Suppressor macrophage treated with lipopolysaccharide for 1 hour (primary cell): ENCODE data around the gene PTPRS.
A peak's percentile ranks its signal among the peaks of the same experiment; 100 is the strongest.

Experiments
- DNase-seq, 3 donors: peaks; one replicate each; pipeline ENCODE4 v3.0.0-alpha.2; 2020 to 2022

PTPRS gene

DNA sequence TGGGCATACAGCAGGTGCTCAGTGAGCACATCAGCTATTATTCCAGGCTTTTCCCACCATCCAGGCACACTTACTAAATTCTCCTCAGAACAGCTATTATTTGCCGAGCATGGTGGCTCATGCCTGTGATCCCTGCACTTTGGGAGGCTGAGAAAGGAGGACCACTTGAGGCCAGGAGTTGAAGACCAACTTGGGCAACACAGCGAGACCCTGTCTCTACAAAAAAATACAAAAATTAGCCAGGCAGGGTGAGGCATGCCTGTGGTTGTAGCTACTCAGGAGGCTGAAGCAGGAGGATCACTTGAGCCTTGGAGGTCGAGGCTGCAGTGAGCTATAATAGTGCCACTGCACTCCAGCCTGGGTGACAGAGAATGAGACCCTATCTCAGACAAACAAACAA is 35.4 kb downstream of the PTPRS start:
- no peak for DNase-seq

DNA sequence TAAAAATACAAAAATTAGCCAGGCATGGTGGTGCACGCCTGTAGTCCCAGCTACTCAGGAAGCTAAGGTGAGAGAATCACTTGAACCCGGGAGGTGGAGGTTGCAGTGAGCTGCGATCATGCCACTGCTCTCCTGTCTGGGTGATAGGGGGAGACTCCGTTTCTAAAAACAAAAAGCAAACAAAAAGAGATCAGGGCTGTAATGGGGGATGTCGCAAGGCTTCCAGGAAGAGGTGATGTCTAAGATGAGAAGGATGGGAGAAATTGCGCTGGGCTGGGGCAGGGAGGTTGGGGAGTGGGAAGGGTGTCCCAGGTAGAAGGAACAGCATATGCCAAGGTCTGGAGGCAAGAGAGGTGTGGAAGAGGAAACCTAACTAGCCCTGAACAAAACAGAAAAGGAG is 36.1 kb downstream of the PTPRS start:
- no peak for DNase-seq

DNA sequence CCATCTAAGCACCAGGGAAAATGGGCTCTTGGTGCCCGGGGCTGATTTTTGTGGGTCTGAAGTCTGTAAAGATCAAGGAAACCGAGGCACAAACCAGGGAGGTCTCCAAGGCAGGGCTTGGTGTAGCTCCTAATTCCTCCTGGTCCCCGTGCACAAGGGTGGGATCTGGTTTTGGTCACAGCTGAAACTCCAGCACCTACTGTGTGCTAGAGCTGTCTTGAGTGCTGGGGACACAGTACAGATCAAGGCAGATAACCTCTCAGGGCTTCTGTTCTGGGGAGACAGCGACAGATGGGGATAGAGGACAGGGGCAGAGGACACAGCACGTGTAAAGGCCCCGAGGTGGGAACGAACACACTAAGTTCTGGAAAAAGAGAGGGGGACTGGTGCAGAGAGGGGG is 37.4 kb downstream of the PTPRS start:
- DNase-seq: no peak

DNA sequence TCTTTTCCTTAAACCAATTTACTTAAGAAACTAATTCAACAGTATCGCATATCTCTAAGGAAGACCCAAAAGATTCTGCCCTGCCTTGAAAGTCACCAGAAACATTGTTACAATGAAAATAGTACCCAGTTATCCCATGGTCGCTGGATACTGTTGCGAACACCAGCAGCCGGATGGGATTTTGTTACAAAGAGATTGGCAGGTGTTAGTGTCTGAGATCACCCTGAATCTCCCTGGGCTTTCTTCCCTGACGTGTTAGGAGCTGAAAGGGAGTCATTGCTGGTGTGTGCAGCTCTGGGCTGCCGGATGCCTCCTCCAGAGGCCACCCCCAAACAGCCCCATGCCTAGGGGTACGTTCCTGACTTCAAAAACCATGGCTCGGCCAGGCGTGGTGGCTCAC is 38.2 kb downstream of the PTPRS start:
- DNase-seq: no peak

DNA sequence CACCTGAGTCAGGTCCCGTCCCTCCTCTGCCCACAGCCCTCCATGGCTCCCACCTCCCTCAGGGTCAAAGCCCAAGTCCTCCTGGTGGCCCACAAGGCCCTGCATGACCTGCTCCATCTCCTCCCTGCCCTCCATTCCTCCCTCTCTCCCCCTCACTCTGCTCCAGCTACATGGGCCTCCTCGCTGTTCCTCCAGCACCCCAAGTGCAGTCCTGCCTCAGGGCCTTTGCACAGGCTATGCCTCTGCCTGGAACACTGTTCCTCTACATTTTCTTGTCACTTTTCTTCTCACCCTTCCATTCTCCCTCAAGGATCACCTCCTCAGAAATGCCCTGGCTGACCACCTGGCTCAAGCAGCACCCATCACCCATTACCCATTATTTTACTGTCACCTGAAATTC is 41.5 kb downstream of the PTPRS start:
- DNase-seq: no peak

DNA sequence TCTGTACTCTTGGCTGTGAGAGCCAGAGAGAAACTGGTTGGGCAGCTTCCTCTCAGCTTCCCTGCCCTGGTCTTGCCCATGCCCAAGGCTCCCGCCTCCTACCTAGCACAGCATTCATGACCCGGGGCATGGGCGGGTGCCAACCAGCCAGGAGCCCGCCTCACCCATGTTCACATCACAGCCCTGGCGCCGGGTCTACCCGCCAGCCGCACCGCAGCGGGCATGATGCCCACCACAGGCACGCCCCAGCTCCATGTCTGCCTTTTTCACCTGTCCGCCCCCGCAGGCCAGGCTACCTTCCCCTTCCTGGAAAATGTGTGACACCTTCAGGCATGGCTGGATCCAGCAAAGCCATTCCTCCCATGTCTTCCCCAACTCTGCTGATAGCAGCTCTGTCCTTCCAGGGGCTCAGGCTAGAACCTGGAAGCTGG is 42.1 kb downstream of the PTPRS start:
- DNase-seq: no peak

DNA sequence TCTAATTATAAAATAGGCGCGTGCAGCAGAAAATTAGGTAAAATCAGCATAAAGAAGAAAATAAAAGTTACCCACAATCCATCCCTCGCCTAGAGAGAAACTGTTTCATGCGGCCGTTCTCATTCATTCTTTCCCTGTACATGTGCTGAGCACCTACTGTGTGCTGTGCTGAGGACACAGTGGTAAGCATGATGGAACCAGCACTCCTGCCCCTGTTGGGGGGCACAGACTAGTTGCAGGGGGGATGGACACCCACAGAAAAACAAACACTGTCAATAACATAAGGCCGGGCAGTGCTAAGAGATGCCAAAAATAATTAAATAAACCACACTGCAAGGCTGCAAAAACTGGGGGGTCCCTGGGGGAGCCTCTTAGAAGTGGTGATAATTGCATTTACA is 43.3 kb downstream of the PTPRS start:
- no peak for DNase-seq

DNA sequence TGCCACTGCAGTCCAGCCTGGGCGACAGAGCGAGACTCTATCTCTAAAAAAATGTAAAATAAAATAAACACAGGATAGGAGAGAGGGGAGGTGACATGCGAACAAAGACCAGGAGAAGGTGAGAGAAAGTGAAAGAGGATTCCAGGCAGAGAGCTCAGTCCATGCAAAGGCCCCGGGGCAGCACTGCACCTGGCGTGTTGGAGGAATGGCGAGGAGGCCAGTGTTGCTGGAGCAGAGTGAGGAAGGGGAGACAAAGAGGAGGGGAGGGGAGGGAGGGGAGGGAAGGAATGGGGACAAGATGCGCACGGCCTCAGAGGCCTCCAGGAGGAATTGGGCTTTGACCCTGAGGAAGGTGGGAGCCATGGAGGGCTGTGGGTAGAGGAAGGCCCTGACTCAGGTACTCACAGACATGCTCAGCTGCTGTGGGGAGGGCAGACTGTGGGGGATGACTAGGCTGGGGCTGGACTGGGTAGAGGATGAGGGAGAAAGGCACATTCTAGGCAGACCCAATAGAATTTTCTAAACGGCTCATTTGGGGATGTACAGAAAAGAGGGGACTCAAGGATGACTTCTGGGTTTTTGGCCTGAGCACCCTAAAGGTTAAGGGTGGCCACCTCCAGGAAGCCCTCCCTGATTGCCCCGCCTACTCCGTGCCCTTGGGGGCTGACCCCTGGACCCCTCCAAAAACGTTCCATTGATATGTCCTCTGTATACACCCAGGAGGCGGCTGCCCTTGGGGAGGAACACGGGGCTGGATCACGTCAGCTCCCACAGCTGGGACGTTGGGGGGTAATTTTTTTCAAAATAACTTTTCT is 43.9 kb downstream of the PTPRS start:
- DNase-seq: no peak

DNA sequence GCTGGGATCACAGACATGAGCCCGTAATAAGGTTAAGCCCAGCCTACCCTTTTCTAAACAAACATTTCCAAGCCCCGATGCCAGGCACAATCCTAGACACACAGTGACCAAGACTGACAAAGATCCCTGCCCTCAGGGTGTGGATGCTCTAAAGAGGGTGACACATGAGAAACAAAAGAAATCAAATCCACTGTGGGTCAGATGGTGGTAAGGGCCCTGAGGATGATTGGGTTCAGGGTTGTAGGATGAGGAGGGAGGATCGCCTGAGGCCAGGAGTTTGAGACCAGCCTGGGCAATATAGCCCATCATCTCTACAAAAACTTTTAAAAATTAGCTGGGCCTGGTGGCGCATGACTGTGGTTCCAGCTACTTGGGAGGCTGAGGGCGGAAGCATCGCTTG is 44.6 kb downstream of the PTPRS start:
- no peak for DNase-seq

DNA sequence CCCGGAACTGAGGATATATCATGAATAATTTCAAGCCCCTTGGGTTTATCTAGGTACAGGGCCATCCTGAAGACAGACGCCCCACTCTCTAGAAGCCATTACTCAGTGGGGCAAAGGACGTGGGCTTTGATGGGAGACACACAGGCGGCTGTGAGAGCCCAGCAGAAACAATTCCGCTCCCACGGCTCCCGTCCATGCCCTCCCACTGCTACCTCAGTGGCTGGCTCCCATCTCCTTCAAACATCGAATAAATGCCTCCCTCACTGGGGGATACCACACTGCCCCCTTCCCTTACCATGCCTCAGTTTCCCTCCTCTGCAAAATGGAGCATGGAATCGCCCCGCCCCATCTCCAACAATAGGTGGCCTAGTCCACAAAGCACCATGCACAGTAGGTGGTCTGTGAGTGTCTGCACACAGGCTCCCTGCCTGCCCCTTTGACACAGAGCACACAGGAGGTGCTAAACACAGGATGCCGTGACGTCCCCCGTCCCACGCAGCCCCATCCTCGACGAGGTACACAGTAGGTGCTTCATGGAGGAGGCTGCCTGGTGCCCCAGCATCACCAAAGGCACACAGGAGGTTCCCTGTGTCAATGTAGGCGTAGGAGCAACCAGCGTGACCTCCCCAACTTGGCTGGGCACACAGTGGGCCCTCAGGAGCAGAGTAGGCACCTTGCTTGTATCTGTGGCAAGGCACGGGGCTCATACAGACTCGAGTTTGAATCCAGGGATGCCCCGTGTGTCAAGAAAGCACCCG is 46.0 kb downstream of the PTPRS start:
- no peak for DNase-seq

DNA sequence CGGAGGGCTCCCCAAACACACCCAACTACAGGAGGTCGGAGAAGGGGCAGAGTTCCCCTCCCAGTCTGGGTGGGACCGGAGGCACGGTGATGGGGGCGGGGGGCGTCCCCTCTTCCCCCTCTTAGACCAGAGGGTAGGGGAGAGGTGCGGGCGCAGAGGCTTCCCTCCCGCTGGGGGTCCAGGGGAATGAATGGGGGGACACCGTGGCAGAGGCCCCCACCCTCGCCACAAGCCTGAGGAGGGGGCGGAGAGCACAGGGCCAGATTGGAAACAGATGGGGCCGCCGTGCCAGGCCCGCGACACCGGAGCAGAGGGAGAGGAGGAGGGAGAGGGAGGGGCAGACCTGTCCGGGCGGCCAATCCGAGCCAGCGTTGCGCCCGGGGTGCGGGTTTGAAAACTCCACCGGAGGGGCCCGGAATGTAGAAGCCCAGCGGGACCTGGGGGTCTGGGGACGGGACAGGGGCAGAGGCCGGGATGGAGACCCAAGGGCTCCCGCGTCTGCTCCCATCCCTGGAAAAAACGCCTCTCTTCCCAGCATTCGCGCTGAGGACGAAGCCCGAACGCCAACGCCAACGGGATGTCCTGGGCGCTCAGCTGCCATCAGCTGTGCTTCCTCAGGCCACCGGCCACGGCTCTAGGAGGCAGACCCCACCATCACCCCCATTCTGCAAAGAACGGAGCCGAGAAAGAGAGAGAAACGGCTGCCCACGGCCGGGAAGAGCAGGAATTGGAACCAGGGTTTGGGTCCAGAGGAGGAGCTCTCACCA is 46.8 kb downstream of the PTPRS start:
- no peak for DNase-seq

DNA sequence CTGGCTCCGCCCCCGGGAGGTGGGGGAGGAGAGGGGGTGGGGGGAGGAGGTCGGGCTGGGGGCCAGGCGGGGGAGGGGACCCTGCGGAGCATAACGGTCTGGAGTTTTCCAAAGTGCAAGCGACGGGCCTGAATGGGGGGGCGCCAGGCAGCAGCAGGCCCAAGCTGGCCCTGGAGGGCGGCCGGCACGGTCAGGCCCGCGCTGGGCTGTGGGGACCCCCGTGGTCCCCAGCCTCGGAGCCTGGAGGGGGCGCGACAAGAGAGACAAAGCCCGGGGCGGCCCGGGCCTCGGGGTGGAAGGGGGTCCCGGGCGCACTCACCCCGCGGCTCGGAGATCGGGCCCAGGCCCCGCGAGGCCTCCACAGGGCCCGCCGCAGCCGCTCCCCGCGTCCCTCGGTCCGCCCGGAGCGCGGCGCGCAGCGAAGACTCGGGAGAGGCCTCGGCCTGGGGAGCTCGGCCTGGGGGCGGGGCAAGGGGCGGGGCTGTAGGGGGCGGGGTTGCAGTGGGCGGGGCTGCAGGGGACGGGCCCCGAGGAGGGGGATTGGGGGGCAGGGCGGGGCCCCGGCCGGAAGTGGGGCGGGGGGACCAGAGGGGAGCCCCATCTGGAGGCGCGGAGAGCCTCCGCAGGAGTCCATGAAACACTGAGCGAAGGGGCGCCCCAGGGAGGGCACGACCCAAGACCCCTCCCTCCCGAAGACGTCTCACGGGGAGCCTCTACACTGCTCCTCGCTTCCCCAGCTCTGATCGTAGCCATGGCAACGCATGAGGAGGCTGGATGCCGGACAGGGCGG is 47.6 kb downstream of the PTPRS start:
- peak; percentile 23 to 61 (median 25) for DNase-seq

DNA sequence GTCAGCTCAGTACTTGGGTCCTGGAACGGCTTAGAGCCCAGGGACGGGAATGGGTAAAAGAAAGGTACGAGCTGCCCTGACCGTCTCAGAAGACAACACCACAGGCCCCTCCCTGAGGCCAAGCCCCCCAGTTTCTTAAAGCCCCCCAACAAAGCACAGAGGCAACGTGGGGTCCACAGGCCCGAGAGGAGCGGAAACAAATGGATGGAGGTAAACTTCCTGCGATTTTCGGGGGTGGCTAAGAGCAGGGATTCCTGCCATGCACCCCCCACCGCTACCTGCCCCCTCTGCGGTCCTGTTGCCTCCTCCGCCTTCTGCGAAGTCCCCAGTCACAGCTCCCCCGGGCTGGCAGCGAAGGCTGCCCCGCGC is 48.2 kb downstream of the PTPRS start:
- no peak for DNase-seq

DNA sequence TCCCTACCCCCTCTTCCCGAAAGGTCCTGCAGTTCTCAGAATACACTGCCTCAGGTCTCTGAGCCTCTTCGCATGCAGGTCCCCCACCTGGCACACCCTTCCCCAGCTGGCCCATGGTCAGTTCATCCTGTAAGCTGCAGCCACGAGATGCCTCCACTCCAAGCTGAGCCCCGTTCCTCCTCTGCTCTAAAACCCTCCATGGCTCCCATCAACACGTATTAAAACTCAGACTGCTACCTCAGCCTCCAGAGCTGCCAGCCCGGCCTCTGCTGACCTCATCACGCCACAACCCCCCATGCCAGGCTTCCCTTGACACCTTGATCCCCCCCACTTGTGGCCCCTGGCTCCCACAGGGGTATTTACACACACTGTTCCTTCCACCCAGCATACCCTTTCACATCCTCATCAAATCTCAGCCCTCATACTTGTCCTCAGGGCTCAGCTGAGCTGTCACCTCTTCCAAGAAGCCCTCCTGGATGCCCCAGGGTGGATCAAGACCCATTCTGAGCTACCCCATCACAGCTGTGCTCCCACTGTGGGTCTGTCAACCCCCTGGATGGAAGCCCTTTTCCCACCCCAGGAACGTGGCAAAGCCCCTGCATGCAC is 48.9 kb downstream of the PTPRS start:
- DNase-seq: no peak
